SK-N-SH (cell line): ENCODE results near the gene FBXL12. TPM values are rescaled to one million over a fixed set of nuclear protein-coding genes. Genes with fewer than 3 reads are reported as not detected.

Source experiments
- CTCF ChIA-PET: fragments of 300-600, 350-600 bp; formaldehyde crosslinking; extraction: SDS; loops from one replicate; lab custom pipeline; 2021; lab: Yijun Ruan, JAX
- POLR2A ChIA-PET: fragments of 350-600 bp; sonication (Branson Sonifier 250); formaldehyde crosslinking; extraction: SDS; loops from one replicate; lab custom pipeline; 2020; ENCODE audit warnings: antibody characterized with exemption, inconsistent platforms; lab: Yijun Ruan, JAX
- DNase-seq: peaks from one replicate; pipeline ENCODE4 v3.0.0; 2012
- H2AFZ ChIP-seq: fragments of 200-600 bp; sonication (generic); 2 replicates; pipeline ENCODE4 v1.8.1; 2016; ENCODE audit warnings: antibody characterized with exemption, mild to moderate bottlenecking, low read depth
- H3F3A ChIP-seq: fragments of 200-600 bp; sonication (generic); replicated peaks from 2 replicates; pipeline ENCODE3; 2016; ENCODE audit warnings: antibody characterized with exemption, mild to moderate bottlenecking; ENCODE audit not compliant: insufficient read depth
- H3K27ac ChIP-seq, 2 experiments: fragments of 200-500 bp in 1 of 2; fragments of 200-600 bp in 1 of 2; sonication (Bioruptor generic) in 1 of 2; sonication (generic), shearing (Covaris generic) in 1 of 2; 2 replicates each; pipeline versions ENCODE4 v1.5.1 to v1.6.1; 2014 to 2016; ENCODE audit warnings: low read depth in 2 of 2, inconsistent platforms in 1 of 2, low read length in 1 of 2, mild to moderate bottlenecking in 1 of 2, mixed read lengths in 1 of 2
- H3K27me3 ChIP-seq: fragments of 200-600 bp; sonication (generic), shearing (Covaris generic); 2 replicates; pipeline ENCODE4 v1.6.1; 2016; ENCODE audit warnings: mixed run types; ENCODE audit not compliant: insufficient read depth
- H3K36me3 ChIP-seq, 2 experiments: fragments of 200-500 bp in 1 of 2; fragments of 200-600 bp in 1 of 2; sonication (Bioruptor generic) in 1 of 2; sonication (generic) in 1 of 2; replicated peaks in 1 of 2; 2 replicates each; pipeline versions ENCODE3 to v1.5.1; 2014 to 2016; ENCODE audit warnings: low read length in 1 of 2, mild to moderate bottlenecking in 1 of 2; ENCODE audit not compliant: insufficient read depth in 2 of 2, control insufficient read depth in 1 of 2
- H3K4me1 ChIP-seq, 2 experiments: fragments of 200-500 bp in 1 of 2; fragments of 200-600 bp in 1 of 2; sonication (Bioruptor generic) in 1 of 2; sonication (generic), shearing (Covaris generic) in 1 of 2; 2 replicates each; pipeline versions ENCODE4 v1.5.1 to v1.6.1; 2014 to 2016; ENCODE audit warnings: low read depth in 1 of 2, low read length in 1 of 2, mixed run types in 1 of 2; ENCODE audit not compliant: insufficient read depth in 2 of 2, control insufficient read depth in 1 of 2
- H3K4me2 ChIP-seq: fragments of 200-600 bp; sonication (generic), shearing (Covaris generic); 2 replicates; pipeline ENCODE4 v1.6.1; 2017; ENCODE audit warnings: mixed run types
- H3K4me3 ChIP-seq, 2 experiments: fragments of 200-500 bp in 1 of 2; fragments of 200-600 bp in 1 of 2; sonication (Bioruptor generic) in 1 of 2; sonication (generic), shearing (Covaris generic) in 1 of 2; 2 replicates each; pipeline versions ENCODE4 v1.5.1 to v1.8.1; 2014 to 2016; ENCODE audit warnings: low read depth in 2 of 2, inconsistent platforms in 1 of 2, low read length in 1 of 2, mild to moderate bottlenecking in 1 of 2, mixed read lengths in 1 of 2, moderate library complexity in 1 of 2
- H3K79me2 ChIP-seq: fragments of 200-600 bp; sonication (generic); 2 replicates; pipeline ENCODE4 v1.8.1; 2017; ENCODE audit warnings: mild to moderate bottlenecking; ENCODE audit not compliant: insufficient read depth
- H3K9ac ChIP-seq: fragments of 200-600 bp; sonication (generic); 2 replicates; pipeline ENCODE4 v1.6.1; 2017; ENCODE audit warnings: mixed run types
- H3K9me2 ChIP-seq: fragments of 200-600 bp; sonication (generic); 2 replicates; pipeline ENCODE4 v1.6.1; 2017; ENCODE audit warnings: mixed run types
- H3K9me3 ChIP-seq: fragments of 200-600 bp; sonication (generic); 2 replicates; pipeline ENCODE4 v1.6.1; 2017; ENCODE audit warnings: mixed run types, mild to moderate bottlenecking, moderate library complexity
- H4K20me1 ChIP-seq: fragments of 200-600 bp; sonication (generic); 2 replicates; pipeline ENCODE4 v1.6.1; 2017; ENCODE audit warnings: mild to moderate bottlenecking, mixed run types; ENCODE audit not compliant: insufficient read depth
- CHD2 ChIP-seq: fragments of 150-350 bp; IDR thresholded peaks from 2 replicates; pipeline ENCODE4 v1.6.1; 2018; ENCODE audit warnings: low read length; ENCODE audit not compliant: partially characterized antibody
- ELF1 ChIP-seq: IDR thresholded peaks from 2 replicates; pipeline ENCODE4 v1.4.0; 2012
- EZH2phosphoT487 ChIP-seq: fragments of 200-600 bp; sonication (generic); IDR thresholded peaks from 2 replicates; pipeline ENCODE4 v1.6.1; 2017; ENCODE audit warnings: low read depth, mixed run types, mild to moderate bottlenecking, antibody characterized with exemption, moderate library complexity, borderline replicate concordance
- FOSL2 ChIP-seq: IDR thresholded peaks from 2 replicates; pipeline ENCODE4 v1.4.0; 2012; ENCODE audit warnings: low read depth, mild to moderate bottlenecking, moderate library complexity, borderline replicate concordance
- FOXM1 ChIP-seq: IDR thresholded peaks from 2 replicates; pipeline ENCODE4 v1.4.0; 2012; ENCODE audit warnings: low read depth, mild to moderate bottlenecking
- GABPA ChIP-seq: IDR thresholded peaks from 2 replicates; pipeline ENCODE4 v1.4.0; 2012; ENCODE audit warnings: low read depth, mild to moderate bottlenecking
- MAX ChIP-seq: IDR thresholded peaks from 2 replicates; pipeline ENCODE4 v1.4.0; 2012; ENCODE audit warnings: low read depth
- MXI1 ChIP-seq: IDR thresholded peaks from 2 replicates; pipeline ENCODE4 v1.6.1; 2012; ENCODE audit warnings: mild to moderate bottlenecking, low read depth, low read length, improper control_type of control experiment
- NFIC ChIP-seq: IDR thresholded peaks from 2 replicates; pipeline ENCODE4 v1.4.0; 2012; ENCODE audit warnings: borderline replicate concordance
- NRF1 ChIP-seq: IDR thresholded peaks from 2 replicates; pipeline ENCODE4 v1.6.1; 2012; ENCODE audit warnings: low read depth, mild to moderate bottlenecking, low read length
- POLR2AphosphoS5 ChIP-seq: IDR thresholded peaks from 2 replicates; pipeline ENCODE4 v1.6.1; 2012; ENCODE audit warnings: low read depth, low read length
- RCOR1 ChIP-seq: fragments of 150-350 bp; IDR thresholded peaks from 2 replicates; pipeline ENCODE4 v1.6.1; 2017; ENCODE audit warnings: antibody characterized with exemption, low read length
- RFX5 ChIP-seq: IDR thresholded peaks from 2 replicates; pipeline ENCODE4 v1.6.1; 2012; ENCODE audit warnings: mild to moderate bottlenecking, improper control_type of control experiment, low read length
- SIN3A ChIP-seq: IDR thresholded peaks from 2 replicates; pipeline ENCODE4 v1.6.1; 2012; ENCODE audit warnings: low read depth, mild to moderate bottlenecking, low read length, moderate library complexity, borderline replicate concordance
- SMC3 ChIP-seq: IDR thresholded peaks from 2 replicates; pipeline ENCODE4 v1.6.1; 2012; ENCODE audit warnings: low read depth, low read length, improper control_type of control experiment
- TAF1 ChIP-seq: IDR thresholded peaks from 2 replicates; pipeline ENCODE4 v1.6.1; 2012; ENCODE audit warnings: low read depth, mild to moderate bottlenecking, low read length, moderate library complexity, borderline replicate concordance
- TCF12 ChIP-seq: IDR thresholded peaks from 2 replicates; pipeline ENCODE4 v1.4.0; 2012
- YY1 ChIP-seq: IDR thresholded peaks from 2 replicates; pipeline ENCODE4 v1.4.0; 2012; ENCODE audit warnings: low read depth, mild to moderate bottlenecking
- WGBS: methylation state at CpG from one replicate; pipeline ENCODE4 v1.1.6; 2017; ENCODE audit warnings: low lambda C conversion rate; 5-methylcytosine and 5-hydroxymethylcytosine counted together
- polyA plus RNA-seq, 3 experiments: library from polyadenylated mRNA; depleted of rRNA; stranded (reverse); fragments of >200 nt; gene quantifications; 2 replicates each; pipeline ENCODE4 v1.2.3, GENCODE V29; 2012
- TF ChIP-seq, protein P1 (sequence below): IDR thresholded peaks from 2 replicates; pipeline ENCODE4 v1.4.0; 2012; ENCODE audit warnings: low read depth, borderline replicate concordance
- TF ChIP-seq, protein P2 (sequence below): fragments of 150-350 bp; IDR thresholded peaks from 2 replicates; pipeline ENCODE4 v1.6.1; 2016; ENCODE audit warnings: mild to moderate bottlenecking, low read depth, low read length

FBXL12 gene
- polyA plus RNA-seq (2012; rRNA removed), result 27.1 and 30.5 TPM in 2 replicates
- 14.2 and 18.7 TPM in 2 replicates for polyA plus RNA-seq (2012; cell fraction: cytosol; rRNA removed)
- polyA plus RNA-seq (2012; cell fraction: nucleus; rRNA removed), result 79.8 and 123 TPM in 2 replicates

GRCh38 chr19:9818734-9819595 lies at the start of gene FBXL12:
Gene FBXL12 (minus strand): TSS chr19:9819079. CDS start chr19:9818813, 266 bp downstream.
- peaks cover 0 to 9% of the 10 kb centered on the region in 2 experiments; a peak in 1 of 4 replicates for H3K4me1 ChIP-seq
- ChIA-PET CTCF (no interaction called here), POLR2A (interaction anchor here (0.6 kb wide), 1 partner anchor 9 kb away, joined by 3 read pairs; the partner anchor contains the start of gene UBL5)
- peaks cover 10% of the 10 kb centered on the region for H3F3A ChIP-seq
- H3K36me3 ChIP-seq, result peaks cover 0 to 22% of the 10 kb centered on the region in 2 experiments
- H3K4me2 ChIP-seq, result peak within 1 kb of the TSS; percentile 98
- H2AFZ ChIP-seq, result peak within 1 kb of the TSS; percentile 86
- H3K9me3 ChIP-seq, result no peaks in the 10 kb centered on the region
- TF ChIP-seq POLR2AphosphoS5, result peak; percentile 94
- TF ChIP-seq TAF1, result peak; percentile 60; the same call in 1 of the 2 replicates
- no peak for TF ChIP-seq NRF1
- TF ChIP-seq SIN3A, result peak; percentile 18; the same call in 1 of the 2 replicates
- TF ChIP-seq NFIC, result 0 out of 2 replicates have a peak, but pooled peaks have one; percentile 4
- no peak for TF ChIP-seq TCF12
- TF ChIP-seq GABPA, result peak; percentile 95
- TF ChIP-seq, protein P1, sequence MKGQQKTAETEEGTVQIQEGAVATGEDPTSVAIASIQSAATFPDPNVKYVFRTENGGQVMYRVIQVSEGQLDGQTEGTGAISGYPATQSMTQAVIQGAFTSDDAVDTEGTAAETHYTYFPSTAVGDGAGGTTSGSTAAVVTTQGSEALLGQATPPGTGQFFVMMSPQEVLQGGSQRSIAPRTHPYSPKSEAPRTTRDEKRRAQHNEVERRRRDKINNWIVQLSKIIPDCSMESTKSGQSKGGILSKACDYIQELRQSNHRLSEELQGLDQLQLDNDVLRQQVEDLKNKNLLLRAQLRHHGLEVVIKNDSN, result no peak
- TF ChIP-seq RCOR1, result no peak
- peak; percentile 93 for TF ChIP-seq YY1
- TF ChIP-seq CHD2, result peak; percentile 48
- peak; percentile 86 for TF ChIP-seq ELF1
- TF ChIP-seq MAX, result peak; percentile 74
- peak; percentile 90 for TF ChIP-seq MXI1
- H3K9ac ChIP-seq, result peak within 1 kb of the TSS; percentile 89
- peaks cover 48% of the 10 kb centered on the region for H3K79me2 ChIP-seq
- H4K20me1 ChIP-seq, result no peaks in the 10 kb centered on the region
- peak within 1 kb of the TSS; percentile 86 to 97 for H3K4me3 ChIP-seq
- no peaks in the 10 kb centered on the region for H3K9me2 ChIP-seq
- H3K27me3 ChIP-seq, result no peaks in the 10 kb centered on the region
- peak within 1 kb of the TSS; percentile 93 to 98 for H3K27ac ChIP-seq
- peak; percentile 95 for DNase-seq
- WGBS, result 1% methylated on average over 59 of the region's 82 CpGs

DNA sequence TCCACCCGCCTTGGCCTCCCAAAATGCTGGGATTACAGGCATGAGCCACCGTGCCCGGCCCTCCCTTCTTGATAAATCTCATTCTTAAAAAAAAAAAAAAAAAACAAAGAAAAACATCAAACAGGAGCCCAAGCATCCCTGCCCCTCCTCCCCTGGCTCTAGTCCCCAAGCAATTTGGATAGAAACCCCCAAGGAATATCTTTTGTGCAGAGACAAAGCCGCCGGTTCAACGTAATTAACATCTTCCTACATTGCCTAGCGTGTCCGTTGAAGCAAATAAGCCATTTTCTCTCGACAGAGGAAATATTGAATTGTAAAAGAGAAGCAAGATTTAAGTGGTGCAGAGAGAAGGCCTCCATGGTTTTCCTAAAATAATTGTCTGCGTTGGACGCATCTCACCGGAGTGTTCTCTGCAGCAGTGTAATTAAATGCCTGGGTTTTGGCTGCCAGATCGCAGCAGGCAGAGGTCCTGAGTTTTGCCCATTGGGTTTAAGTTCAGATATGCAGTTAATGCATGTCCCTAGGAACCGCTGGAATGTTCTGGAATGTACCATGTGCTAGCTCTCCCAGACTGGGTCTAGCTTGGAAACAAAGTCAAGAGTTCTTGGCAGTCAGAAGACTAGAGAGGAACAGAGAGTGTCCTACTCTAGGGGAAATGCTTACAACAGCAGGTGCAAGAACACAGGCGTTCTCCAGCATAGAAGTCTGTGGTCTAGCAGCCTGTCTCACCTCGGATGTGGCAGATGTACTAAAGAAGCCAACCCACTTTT lies 47.0 kb upstream of the FBXL12 start:
- Histone ChIP-seq H3K27me3 (no peaks in the 10 kb centered on the region), H3K27ac (no peak overlapping the region), H3F3A (no peaks in the 10 kb centered on the region), H3K4me2 (no peak overlapping the region), H3K4me1 (peaks cover 0 to 4% of the 10 kb centered on the region in 2 experiments; a peak in 1 of 4 replicates), H3K36me3 (no peaks in the 10 kb centered on the region), H3K4me3 (no peak overlapping the region), H2AFZ (no peak overlapping the region), H4K20me1 (no peaks in the 10 kb centered on the region), H3K9me3 (no peaks in the 10 kb centered on the region), H3K9ac (no peak overlapping the region), H3K79me2 (no peaks in the 10 kb centered on the region), H3K9me2 (no peaks in the 10 kb centered on the region)
- CTCF ChIA-PET, result interaction anchor here (1.4 kb wide), 1 partner anchor 48 kb away, joined by 3 read pairs; no protein-coding TSS in a partner anchor
- WGBS, result 90% methylated on average over 16 of the region's 16 CpGs
- POLR2A ChIA-PET, result no interaction called here
- no peak for DNase-seq
- TF ChIP-seq, protein P2, sequence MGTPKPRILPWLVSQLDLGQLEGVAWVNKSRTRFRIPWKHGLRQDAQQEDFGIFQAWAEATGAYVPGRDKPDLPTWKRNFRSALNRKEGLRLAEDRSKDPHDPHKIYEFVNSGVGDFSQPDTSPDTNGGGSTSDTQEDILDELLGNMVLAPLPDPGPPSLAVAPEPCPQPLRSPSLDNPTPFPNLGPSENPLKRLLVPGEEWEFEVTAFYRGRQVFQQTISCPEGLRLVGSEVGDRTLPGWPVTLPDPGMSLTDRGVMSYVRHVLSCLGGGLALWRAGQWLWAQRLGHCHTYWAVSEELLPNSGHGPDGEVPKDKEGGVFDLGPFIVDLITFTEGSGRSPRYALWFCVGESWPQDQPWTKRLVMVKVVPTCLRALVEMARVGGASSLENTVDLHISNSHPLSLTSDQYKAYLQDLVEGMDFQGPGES, result no peak
- TF ChIP-seq RFX5 (no peak), FOSL2 (no peak), EZH2phosphoT487 (no peak), SMC3 (no peak), FOXM1 (no peak)
